Left lung (tissue), 10 donors: Measurements from ENCODE around the gene CEP131. TPM values are rescaled to one million over a fixed set of nuclear protein-coding genes. Genes with fewer than 3 reads are reported as not detected.

Experiments
- ATAC-seq: fragments of 200-7000 bp; cut with Tn5 transposase; one replicate; pipeline ENCODE4 v1.9.1; 2020; ENCODE audit warnings: moderate library complexity
- DNase-seq, 4 donors: peaks; one replicate each; pipeline ENCODE4 v3.0.0-alpha.2; 2013 to 2020
- H3K27ac ChIP-seq, 2 donors: fragments of 200-600 bp; sonication (generic) in 1 of 2; one replicate each; pipeline versions ENCODE4 v1.5.0 to v1.8.0; 2020 to 2021
- H3K27me3 ChIP-seq, 2 donors: fragments of 200-600 bp; sonication (generic) in 1 of 2; one replicate each; pipeline versions ENCODE4 v1.5.0 to v1.8.0; 2020 to 2021
- H3K36me3 ChIP-seq, 2 donors: fragments of 200-600 bp; sonication (generic) in 1 of 2; one replicate each; pipeline versions ENCODE4 v1.5.0 to v1.8.0; 2020 to 2021
- H3K4me1 ChIP-seq, 2 donors: fragments of 200-600 bp; one replicate each; pipeline ENCODE4 v1.8.0; 2021
- H3K4me3 ChIP-seq, 2 donors: fragments of 200-600 bp; sonication (generic) in 1 of 2; one replicate each; pipeline versions ENCODE4 v1.5.0 to v1.8.0; 2020 to 2021; ENCODE audit warnings: mild to moderate bottlenecking in 1 of 2
- H3K9me3 ChIP-seq, 2 donors: fragments of 200-600 bp; sonication (generic) in 1 of 2; one replicate each; pipeline versions ENCODE4 v1.5.0 to v1.8.0; 2020 to 2021
- intact Hi-C, 2 donors: fragments of 100-400 bp; cut with DNase I; formaldehyde crosslinking; loops; one replicate each; pipeline versions ENCODE4 v1.11.2 to v1.14.2; 2022
- polyA plus RNA-seq, 6 donors: library from polyadenylated mRNA; unstranded; fragments of 120-200 nt; gene quantifications; one replicate each; pipeline ENCODE4 v1.2.1, GENCODE V29; 2013; ENCODE audit not compliant: insufficient read length in 6 of 6
- total RNA-seq, 2 donors: library from RNA; stranded (reverse); fragmentation: NEBNext Ultra II Directional; extraction: Animal tissue kit (Norgen Biotek cat#: 25700); gene quantifications; one replicate each; pipeline ENCODE4 v1.2.1, GENCODE V29; 2021
- TF ChIP-seq, protein P1 (sequence below), 2 donors: fragments of 200-600 bp; sonication (generic) in 1 of 2; IDR thresholded peaks; one replicate each; pipeline versions ENCODE4 v1.5.0 to v1.8.0; 2021; ENCODE audit warnings: antibody characterized with exemption in 2 of 2
- donor health status: DM: no; HTN: yes; CAD: no.
- donor health status: DM: no; HTN: no; CAD: no.

CEP131 gene
- total and polyA plus RNA-seq, 8 donors = 7.7 to 21.0 (median 16.9) TPM

DNA sequence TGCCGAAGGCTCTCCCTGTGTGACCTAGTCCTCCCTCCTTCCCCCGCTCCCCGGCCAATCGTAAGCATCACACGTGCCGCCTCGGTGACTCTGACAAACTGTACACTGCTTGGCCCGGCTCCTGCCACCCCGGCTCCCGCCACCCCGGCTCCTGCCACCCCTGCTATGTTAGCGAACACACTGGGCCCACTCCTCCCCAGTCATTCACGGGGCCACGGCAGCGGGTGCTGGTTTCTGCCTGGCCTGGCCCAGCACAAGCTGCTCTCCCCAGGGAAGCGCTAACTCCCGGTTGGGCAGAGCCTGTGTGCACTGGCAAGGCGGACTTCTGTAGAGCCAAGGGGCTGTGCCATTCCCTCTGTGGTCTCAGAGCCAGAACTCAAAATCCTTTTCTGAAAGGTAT is 38.3 kb upstream of the CEP131 start:
- TF ChIP-seq, protein P1, sequence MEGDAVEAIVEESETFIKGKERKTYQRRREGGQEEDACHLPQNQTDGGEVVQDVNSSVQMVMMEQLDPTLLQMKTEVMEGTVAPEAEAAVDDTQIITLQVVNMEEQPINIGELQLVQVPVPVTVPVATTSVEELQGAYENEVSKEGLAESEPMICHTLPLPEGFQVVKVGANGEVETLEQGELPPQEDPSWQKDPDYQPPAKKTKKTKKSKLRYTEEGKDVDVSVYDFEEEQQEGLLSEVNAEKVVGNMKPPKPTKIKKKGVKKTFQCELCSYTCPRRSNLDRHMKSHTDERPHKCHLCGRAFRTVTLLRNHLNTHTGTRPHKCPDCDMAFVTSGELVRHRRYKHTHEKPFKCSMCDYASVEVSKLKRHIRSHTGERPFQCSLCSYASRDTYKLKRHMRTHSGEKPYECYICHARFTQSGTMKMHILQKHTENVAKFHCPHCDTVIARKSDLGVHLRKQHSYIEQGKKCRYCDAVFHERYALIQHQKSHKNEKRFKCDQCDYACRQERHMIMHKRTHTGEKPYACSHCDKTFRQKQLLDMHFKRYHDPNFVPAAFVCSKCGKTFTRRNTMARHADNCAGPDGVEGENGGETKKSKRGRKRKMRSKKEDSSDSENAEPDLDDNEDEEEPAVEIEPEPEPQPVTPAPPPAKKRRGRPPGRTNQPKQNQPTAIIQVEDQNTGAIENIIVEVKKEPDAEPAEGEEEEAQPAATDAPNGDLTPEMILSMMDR (IDR thresholded peaks at IDR 0.05) = no peak
- DNase-seq = no peak
- Histone ChIP-seq H3K4me1 (peaks cover 0 to 3% of the 10 kb centered on the region in 2 donors), H3K9me3 (no peaks in the 10 kb centered on the region), H3K27ac (no peak overlapping the region), H3K36me3 (peaks cover 0 to 100% of the 10 kb centered on the region in 2 donors), H3K27me3 (no peaks in the 10 kb centered on the region), H3K4me3 (no peak overlapping the region)
- intact Hi-C loops = loop anchor here in 1 of 2 donors (10.0 kb wide), 1 partner anchor 224 kb away; no protein-coding TSS in a partner anchor
- no peak for ATAC-seq

DNA sequence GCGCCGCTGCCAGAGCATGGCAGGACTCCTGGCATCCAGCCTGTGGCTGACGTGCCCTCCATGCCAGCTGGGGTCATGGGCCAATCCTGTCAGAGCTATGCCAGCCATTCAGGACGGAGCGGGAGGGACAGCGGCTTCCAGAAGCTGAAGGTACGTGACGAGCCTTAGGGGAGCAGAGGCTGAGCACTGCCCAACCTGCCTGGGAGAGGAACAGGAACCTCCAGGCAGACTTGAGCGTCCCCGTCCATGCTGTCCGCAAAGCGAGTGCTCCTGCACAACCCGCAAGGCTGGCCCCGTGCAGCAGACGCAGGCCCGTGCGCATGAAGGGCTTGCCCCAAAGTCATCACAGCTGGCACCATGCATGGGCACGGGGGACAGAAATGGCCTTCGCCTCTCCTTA is 37.9 kb upstream of the CEP131 start:
- TF ChIP-seq, protein P1 (IDR thresholded peaks at IDR 0.05) = no peak
- intact Hi-C loops = loop anchor here in 1 of 2 donors (10.0 kb wide), 1 partner anchor 224 kb away; no protein-coding TSS in a partner anchor
- Histone ChIP-seq H3K9me3 (no peaks in the 10 kb centered on the region), H3K36me3 (peaks cover 0 to 98% of the 10 kb centered on the region in 2 donors), H3K27ac (no peak overlapping the region), H3K27me3 (no peaks in the 10 kb centered on the region), H3K4me1 (peaks cover under 1 to 8% of the 10 kb centered on the region in 2 donors), H3K4me3 (no peak overlapping the region)
- DNase-seq (no peak), ATAC-seq (no peak)

DNA sequence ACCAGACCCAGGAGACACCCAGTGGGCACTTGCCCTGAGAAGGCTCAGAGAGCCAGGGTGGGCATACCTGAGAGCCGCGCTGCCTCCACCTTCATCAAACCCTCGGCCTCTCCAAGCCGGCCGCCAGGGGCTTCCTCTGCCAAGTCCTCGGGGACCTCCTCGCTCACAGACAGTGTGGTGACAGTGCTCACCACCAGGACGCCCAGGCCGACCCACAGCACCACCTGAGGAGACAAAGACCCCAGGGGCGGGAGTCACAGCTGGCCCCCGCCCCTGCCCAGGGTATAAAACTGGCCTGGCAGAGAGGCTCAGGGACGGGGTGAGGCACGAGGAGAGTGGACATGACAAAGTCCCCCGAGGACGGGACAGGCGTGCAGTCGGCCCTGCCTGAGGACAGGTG is 37.4 kb upstream of the CEP131 start:
- Histone ChIP-seq H3K27me3 (no peaks in the 10 kb centered on the region), H3K4me1 (peaks cover 5 to 13% of the 10 kb centered on the region in 2 donors), H3K36me3 (peaks cover 0 to 93% of the 10 kb centered on the region in 2 donors), H3K9me3 (no peaks in the 10 kb centered on the region), H3K4me3 (no peak overlapping the region), H3K27ac (no peak overlapping the region)
- DNase-seq (no peak), ATAC-seq (no peak)
- TF ChIP-seq, protein P1 (IDR thresholded peaks at IDR 0.05) = no peak
- intact Hi-C loops = loop anchor here in 1 of 2 donors (10.0 kb wide), 1 partner anchor 225 kb away; no protein-coding TSS in a partner anchor

DNA sequence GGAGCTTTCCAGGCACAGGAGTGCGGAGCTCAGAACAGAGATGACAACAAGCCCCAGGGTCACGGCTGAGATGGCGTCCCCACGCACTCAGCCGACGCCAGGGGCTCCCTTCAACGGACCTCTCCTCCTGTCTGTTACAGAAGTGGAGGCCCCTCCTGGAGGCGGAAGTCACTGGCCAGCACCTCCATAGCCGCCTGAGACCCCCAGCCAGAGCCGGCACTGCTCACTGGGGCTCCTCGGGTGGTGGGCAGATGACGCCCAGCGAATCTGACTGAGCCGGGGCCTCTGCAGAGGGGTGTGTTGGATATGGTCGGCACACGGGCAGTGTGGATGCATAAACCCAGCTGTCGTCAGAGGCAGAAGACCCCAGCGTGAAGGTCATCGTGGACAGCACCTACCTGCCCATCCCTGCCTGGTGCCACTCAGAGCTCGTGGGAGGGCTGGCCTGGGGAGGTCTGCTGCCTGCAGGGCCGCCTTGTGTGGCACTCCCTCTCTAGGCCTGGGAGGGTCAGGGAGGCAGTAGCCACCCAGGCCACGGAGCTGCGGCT is 36.4 kb upstream of the CEP131 start:
- intact Hi-C loops = loop anchor here in 1 of 2 donors (10.0 kb wide), 1 partner anchor 346 kb away; no protein-coding TSS in a partner anchor
- H3K36me3 ChIP-seq = peaks cover 0 to 83% of the 10 kb centered on the region in 2 donors
- ATAC-seq = no peak
- TF ChIP-seq, protein P1 (IDR thresholded peaks at IDR 0.05) = no peak
- H3K9me3 ChIP-seq = no peaks in the 10 kb centered on the region
- H3K4me3 ChIP-seq = no peak overlapping the region
- peaks cover 12 to 19% of the 10 kb centered on the region in 2 donors for H3K4me1 ChIP-seq
- no peaks in the 10 kb centered on the region for H3K27me3 ChIP-seq
- no peak for DNase-seq
- H3K27ac ChIP-seq = no peak overlapping the region

DNA sequence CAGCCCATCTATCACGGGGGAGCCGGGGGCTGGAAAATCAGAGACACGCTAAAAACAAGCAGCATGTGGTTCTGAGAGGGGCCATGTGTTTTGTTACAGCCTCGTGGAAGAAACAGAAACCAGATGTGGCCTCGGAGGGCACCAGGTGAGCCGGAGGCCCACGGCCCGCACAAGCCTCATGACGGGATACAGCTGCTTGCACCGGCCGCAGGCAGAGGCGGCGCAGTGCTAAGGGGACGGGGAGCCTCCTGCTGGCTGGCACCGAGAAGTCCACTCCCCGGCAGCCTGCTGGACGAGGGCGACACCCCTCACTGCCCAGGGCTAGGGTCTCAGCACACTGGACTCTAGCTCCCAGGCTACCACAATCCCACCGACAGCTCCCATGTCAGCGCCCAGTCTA is 35.5 kb upstream of the CEP131 start:
- ATAC-seq (no peak), DNase-seq (no peak)
- peaks cover 12 to 19% of the 10 kb centered on the region in 2 donors for H3K4me1 ChIP-seq
- no peak overlapping the region for H3K27ac ChIP-seq
- peaks cover 0 to 74% of the 10 kb centered on the region in 2 donors for H3K36me3 ChIP-seq
- H3K9me3 ChIP-seq = no peaks in the 10 kb centered on the region
- intact Hi-C loops = loop anchor here in 1 of 2 donors (10.0 kb wide), 1 partner anchor 347 kb away; no protein-coding TSS in a partner anchor
- no peak overlapping the region for H3K4me3 ChIP-seq
- H3K27me3 ChIP-seq = no peaks in the 10 kb centered on the region
- TF ChIP-seq, protein P1 (IDR thresholded peaks at IDR 0.05) = no peak
